Activated T-helper 1 cell treated with anti-CD3 and anti-CD28 coated beads, Interleukin-12 subunit alpha, Interleukin-12 subunit beta, Interleukin-2, Interleukin-4 antibody, amounts not matched to agents 30 ng/mL and 10 ng/mL and 1 ng/mL, durations not matched to agents 14 hours and 24 hours and 36 hours (primary cell): ENCODE data around the gene DGKH. TPM values are rescaled to one million over a fixed set of nuclear protein-coding genes. Genes with fewer than 3 reads are reported as not detected.
"Not testable (repeated sequence)": the region's sequence is repeated elsewhere in the genome, so short reads cannot be mapped to it uniquely, and the experiment has no call there.

ENCODE experiments used
- DNase-seq: peaks from one replicate; pipeline ENCODE4 v3.0.0; 2021; ENCODE audit warnings: low spot score
- H3K27ac Mint-ChIP-seq: one replicate; pipeline ENCODE4 v1.8.0; 2021; ENCODE audit warnings: mild to moderate bottlenecking, mixed read lengths
- H3K27me3 Mint-ChIP-seq: one replicate; pipeline ENCODE4 v1.8.0; 2022; ENCODE audit warnings: mild to moderate bottlenecking, moderate library complexity, mixed read lengths; ENCODE audit not compliant: insufficient read depth
- H3K36me3 Mint-ChIP-seq: one replicate; pipeline ENCODE4 v1.8.0; 2021; ENCODE audit warnings: low read depth, mixed read lengths
- H3K4me1 Mint-ChIP-seq: one replicate; pipeline ENCODE4 v1.8.0; 2021; ENCODE audit warnings: low read depth, mixed read lengths
- H3K4me3 Mint-ChIP-seq: one replicate; pipeline ENCODE4 v1.8.0; 2021; ENCODE audit warnings: mild to moderate bottlenecking, moderate library complexity, mixed read lengths
- H3K9me3 Mint-ChIP-seq: one replicate; pipeline ENCODE4 v1.8.0; 2021; ENCODE audit warnings: mixed read lengths
- intact Hi-C: fragments of 100-400 bp; cut with micrococcal nuclease; formaldehyde crosslinking; loops from one replicate; pipeline ENCODE4 v1.15.1; 2024
- total RNA-seq: library from RNA; stranded (reverse); gene quantifications from 2 replicates; pipeline ENCODE4 v1.2.3, GENCODE V29; 2022

The DGKH gene
- total RNA-seq, 1 donor from 2014 or later = 13.1 TPM

DNA sequence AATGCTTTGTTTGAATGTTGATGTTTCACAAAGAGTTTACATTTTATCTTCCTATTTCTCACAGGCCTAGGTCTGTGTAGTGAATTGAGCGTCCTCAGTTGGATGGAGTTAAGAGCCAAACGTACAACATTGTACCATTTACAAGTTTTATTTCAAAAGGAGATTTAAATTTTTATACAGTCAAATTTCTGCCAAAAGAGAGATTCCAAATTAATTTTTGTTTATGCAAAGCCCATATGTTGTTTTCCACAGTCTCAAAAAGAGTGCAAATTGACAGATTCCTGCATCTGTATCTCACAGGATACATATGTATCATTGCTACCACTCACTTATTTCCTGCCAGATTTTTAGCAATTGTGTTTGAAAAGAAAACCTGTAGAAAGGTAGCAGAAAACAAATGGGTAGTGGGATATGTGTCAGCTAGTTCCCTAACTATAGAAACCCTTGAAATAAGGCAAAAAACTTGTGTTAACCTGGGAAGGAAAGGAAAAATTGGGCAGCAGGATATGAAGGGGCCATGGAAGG is 46.1 kb downstream of the DGKH start:
- no peaks in the 10 kb centered on the region for H3K4me1 Mint-ChIP-seq
- no peaks in the 10 kb centered on the region for H3K27me3 Mint-ChIP-seq
- H3K36me3 Mint-ChIP-seq = peaks cover 6% of the 10 kb centered on the region
- no peak overlapping the region for H3K4me3 Mint-ChIP-seq
- no peaks in the 10 kb centered on the region for H3K9me3 Mint-ChIP-seq
- DNase-seq = no peak
- no peak overlapping the region for H3K27ac Mint-ChIP-seq
- intact Hi-C loops = no loop called here

GRCh38 chr13:42096222-42096621 is 47.8 kb downstream of the DGKH start:
- H3K27ac Mint-ChIP-seq, DNase-seq, intact Hi-C loops, H3K4me1 Mint-ChIP-seq, H3K4me3 Mint-ChIP-seq, H3K27me3 Mint-ChIP-seq, H3K36me3 Mint-ChIP-seq, H3K9me3 Mint-ChIP-seq: not testable (repeated sequence)

- DNase-seq = no peak
- Mint-ChIP-seq H3K36me3 (peaks cover 8% of the 10 kb centered on the region), H3K27me3 (no peaks in the 10 kb centered on the region), H3K27ac (no peak overlapping the region), H3K4me3 (no peak overlapping the region), H3K9me3 (no peaks in the 10 kb centered on the region), H3K4me1 (peaks cover 18% of the 10 kb centered on the region)
- intact Hi-C loops = no loop called here
Measured at GRCh38 chr13:42099962-42100675, 51.7 kb downstream of the DGKH start.

- Mint-ChIP-seq H3K27ac (peak overlapping the region; percentile 2), H3K9me3 (no peaks in the 10 kb centered on the region)
Measured at GRCh38 chr13:42100960-42101359, 52.5 kb downstream of the DGKH start.

GRCh38 chr13:42101821-42102585 is 53.6 kb downstream of the DGKH start:
- DNase-seq = no peak
- H3K36me3 Mint-ChIP-seq = peaks cover 8% of the 10 kb centered on the region
- intact Hi-C loops = no loop called here
- no peaks in the 10 kb centered on the region for H3K27me3 Mint-ChIP-seq
- H3K9me3 Mint-ChIP-seq = no peaks in the 10 kb centered on the region
- H3K4me1 Mint-ChIP-seq = peaks cover 18% of the 10 kb centered on the region
- no peak overlapping the region for H3K4me3 Mint-ChIP-seq
- H3K27ac Mint-ChIP-seq = peak overlapping the region; percentile 15

More at GRCh38 chr13:42100960-42101359, 52.5 kb downstream of the DGKH start:
- Mint-ChIP-seq H3K4me3 (no peak overlapping the region), H3K4me1 (peaks cover 18% of the 10 kb centered on the region), H3K36me3 (peaks cover 8% of the 10 kb centered on the region), H3K27me3 (no peaks in the 10 kb centered on the region)
- intact Hi-C loops = no loop called here
- DNase-seq = no peak

GRCh38 chr13:42102961-42103865 is 54.8 kb downstream of the DGKH start:
- H3K36me3 Mint-ChIP-seq = peaks cover 6% of the 10 kb centered on the region
- H3K9me3 Mint-ChIP-seq = no peaks in the 10 kb centered on the region
- H3K27me3 Mint-ChIP-seq = no peaks in the 10 kb centered on the region
- intact Hi-C loops = no loop called here
- H3K4me1 Mint-ChIP-seq = peaks cover 18% of the 10 kb centered on the region
- no peak overlapping the region for H3K4me3 Mint-ChIP-seq
- DNase-seq = no peak
- H3K27ac Mint-ChIP-seq = no peak overlapping the region

- Mint-ChIP-seq H3K27ac (no peak overlapping the region), H3K27me3 (no peaks in the 10 kb centered on the region), H3K4me3 (no peak overlapping the region), H3K4me1 (peaks cover 15% of the 10 kb centered on the region), H3K9me3 (no peaks in the 10 kb centered on the region), H3K36me3 (peaks cover 4% of the 10 kb centered on the region)
- DNase-seq = no peak
- intact Hi-C loops = no loop called here
Measured at GRCh38 chr13:42106998-42107397, 58.5 kb downstream of the DGKH start.

DNA sequence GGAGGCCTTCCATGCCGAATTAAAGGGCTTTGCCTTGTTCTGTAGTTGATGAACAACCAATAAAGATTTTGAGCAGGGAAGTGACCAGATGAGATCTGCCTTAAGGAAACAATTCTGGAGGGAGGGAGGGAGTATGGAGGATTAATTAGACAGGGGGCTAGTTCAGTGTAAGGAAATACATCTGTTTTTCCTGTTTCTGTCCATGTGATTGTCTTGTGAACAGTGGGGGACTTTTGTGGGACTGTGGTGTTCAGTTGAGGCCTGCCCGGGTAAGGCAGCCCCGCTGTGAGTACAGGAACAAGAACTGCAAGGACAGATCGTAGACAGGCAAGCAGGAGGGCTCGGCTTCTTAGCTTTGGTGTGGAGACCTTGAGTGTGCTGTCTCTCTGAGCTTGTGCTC is 59.0 kb downstream of the DGKH start:
- Mint-ChIP-seq H3K4me3 (no peak overlapping the region), H3K9me3 (no peaks in the 10 kb centered on the region), H3K27ac (no peak overlapping the region), H3K4me1 (peaks cover 11% of the 10 kb centered on the region), H3K36me3 (peaks cover 3% of the 10 kb centered on the region), H3K27me3 (no peaks in the 10 kb centered on the region)
- intact Hi-C loops = no loop called here
- no peak for DNase-seq

DNA sequence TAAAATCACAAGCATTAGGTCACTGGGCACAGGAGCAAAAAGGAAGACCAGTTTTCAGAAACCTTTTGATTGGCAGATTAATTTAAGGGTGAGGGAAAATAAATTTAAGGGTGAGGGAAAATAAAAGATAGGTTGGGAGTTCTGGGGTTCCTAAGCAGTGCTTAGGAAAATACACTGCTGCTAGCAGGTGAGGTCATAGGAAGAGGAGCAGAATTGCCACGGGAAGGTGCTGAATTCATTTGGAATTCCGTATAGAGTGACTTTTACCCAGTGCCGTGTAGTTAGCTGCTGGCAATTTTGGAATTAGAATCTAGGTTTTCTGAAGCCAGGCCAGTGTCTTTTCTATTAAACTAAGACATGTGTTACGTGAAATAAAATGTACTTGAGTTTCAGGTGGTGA is 59.8 kb downstream of the DGKH start:
- H3K27me3 Mint-ChIP-seq = no peaks in the 10 kb centered on the region
- intact Hi-C loops = no loop called here
- H3K4me3 Mint-ChIP-seq = no peak overlapping the region
- no peak for DNase-seq
- peaks cover 1% of the 10 kb centered on the region for H3K36me3 Mint-ChIP-seq
- no peaks in the 10 kb centered on the region for H3K9me3 Mint-ChIP-seq
- H3K27ac Mint-ChIP-seq = no peak overlapping the region
- H3K4me1 Mint-ChIP-seq = peaks cover 9% of the 10 kb centered on the region

- peaks cover under 1% of the 10 kb centered on the region for H3K36me3 Mint-ChIP-seq
- no peak for DNase-seq
Measured at GRCh38 chr13:42109957-42110356, 61.5 kb downstream of the DGKH start.

DNA sequence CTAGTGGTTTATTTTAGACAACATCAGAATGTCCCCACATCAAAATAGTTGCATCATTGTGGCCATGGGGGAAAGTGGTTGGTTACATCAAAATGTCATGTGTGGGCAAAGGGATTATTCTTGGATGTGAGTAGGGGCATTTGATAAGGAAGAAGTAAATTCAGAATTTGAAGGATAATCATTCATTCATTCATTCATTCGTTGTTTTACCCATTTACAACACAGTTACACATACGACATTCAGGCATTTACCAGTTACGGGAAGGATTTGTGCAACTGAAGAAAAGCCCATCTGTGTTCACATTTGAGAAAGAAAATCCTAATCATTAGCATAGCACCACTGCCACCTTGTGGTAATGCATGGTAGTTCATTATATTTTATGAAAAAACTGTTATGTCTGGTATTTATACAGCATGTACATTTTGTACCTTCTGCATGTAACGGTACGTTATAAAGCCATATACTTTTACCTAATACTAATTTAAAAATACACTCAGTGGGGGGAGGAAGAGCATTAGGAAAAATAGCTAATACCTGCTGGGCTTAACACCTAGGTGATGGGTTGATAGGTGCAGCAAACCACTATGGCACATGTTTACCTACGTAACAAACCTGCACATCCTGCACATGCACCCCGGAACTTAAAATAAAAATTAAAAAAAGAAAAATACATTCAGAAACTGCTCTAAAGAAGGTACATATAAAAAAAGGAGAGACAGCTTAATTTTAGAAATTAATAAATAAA is 62.1 kb downstream of the DGKH start:
- Mint-ChIP-seq H3K9me3 (no peaks in the 10 kb centered on the region), H3K4me1 (peaks cover 18% of the 10 kb centered on the region), H3K36me3 (no peaks in the 10 kb centered on the region), H3K27me3 (no peaks in the 10 kb centered on the region), H3K27ac (no peak overlapping the region), H3K4me3 (no peak overlapping the region)
- peak; percentile 17 for DNase-seq
- intact Hi-C loops = loop anchor here (1.0 to 5.0 kb wide), 5 partner anchors 63 to 757 kb away; partner anchors contain the start of genes DGKH and RGCC

More at GRCh38 chr13:42109957-42110356, 61.5 kb downstream of the DGKH start:
- H3K4me1 Mint-ChIP-seq = peaks cover 13% of the 10 kb centered on the region
- H3K27ac Mint-ChIP-seq = no peak overlapping the region
- no peak overlapping the region for H3K4me3 Mint-ChIP-seq
- no peaks in the 10 kb centered on the region for H3K9me3 Mint-ChIP-seq
- no peaks in the 10 kb centered on the region for H3K27me3 Mint-ChIP-seq
- intact Hi-C loops = loop anchor here (1.0 to 5.0 kb wide), 5 partner anchors 63 to 757 kb away; partner anchors contain the start of genes DGKH and RGCC

DNA sequence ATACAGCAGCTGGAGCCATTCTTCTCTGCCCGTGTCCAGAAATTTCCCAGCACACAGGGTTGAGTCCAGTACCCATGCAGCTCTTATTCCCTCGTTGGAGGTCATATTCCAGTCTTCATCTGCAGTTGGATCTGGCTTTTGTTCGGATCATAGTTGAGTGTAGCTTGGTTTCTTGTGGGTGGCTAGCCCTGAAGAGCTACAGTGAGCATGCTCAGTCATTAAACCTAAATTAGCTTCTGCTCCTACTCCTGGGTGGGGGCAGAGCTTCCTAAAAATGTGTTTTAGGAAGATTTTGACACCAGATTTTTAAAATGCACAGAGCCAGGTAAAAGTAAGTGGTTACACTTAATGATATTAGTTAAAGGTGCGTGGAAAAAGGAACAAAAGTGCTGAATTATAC is 64.4 kb downstream of the DGKH start:
- Mint-ChIP-seq H3K4me1 (peaks cover 18% of the 10 kb centered on the region), H3K36me3 (no peaks in the 10 kb centered on the region), H3K27ac (no peak overlapping the region), H3K9me3 (no peaks in the 10 kb centered on the region), H3K27me3 (no peaks in the 10 kb centered on the region), H3K4me3 (no peak overlapping the region)
- DNase-seq = no peak
- intact Hi-C loops = loop anchor here (5.0 kb wide), 2 partner anchors 66 to 656 kb away; partner anchors contain the start of genes DGKH and RGCC
